G401.6 (cell line): Measurements from ENCODE around the gene CUTA.

Source experiments
- FAIRE-seq: peaks from 2 replicates; lab custom pipeline; 2012; peaks lifted over from hg19 to GRCh38; lab: Jason Lieb, UNC

Gene CUTA

GRCh38 chr6:33438978-33439594 lies 21.2 kb upstream of the CUTA start:
- FAIRE-seq = no peak

DNA sequence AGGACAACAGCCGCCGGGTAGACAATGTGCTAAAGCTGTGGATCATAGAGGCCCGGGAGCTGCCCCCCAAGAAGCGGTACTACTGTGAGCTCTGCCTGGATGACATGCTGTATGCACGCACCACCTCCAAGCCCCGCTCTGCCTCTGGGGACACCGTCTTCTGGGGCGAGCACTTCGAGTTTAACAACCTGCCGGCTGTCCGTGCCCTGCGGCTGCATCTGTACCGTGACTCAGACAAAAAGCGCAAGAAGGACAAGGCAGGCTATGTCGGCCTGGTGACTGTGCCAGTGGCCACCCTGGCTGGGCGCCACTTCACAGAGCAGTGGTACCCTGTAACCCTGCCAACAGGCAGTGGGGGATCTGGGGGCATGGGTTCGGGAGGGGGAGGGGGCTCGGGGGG lies 19.8 kb upstream of the CUTA start:
- no peak for FAIRE-seq

DNA sequence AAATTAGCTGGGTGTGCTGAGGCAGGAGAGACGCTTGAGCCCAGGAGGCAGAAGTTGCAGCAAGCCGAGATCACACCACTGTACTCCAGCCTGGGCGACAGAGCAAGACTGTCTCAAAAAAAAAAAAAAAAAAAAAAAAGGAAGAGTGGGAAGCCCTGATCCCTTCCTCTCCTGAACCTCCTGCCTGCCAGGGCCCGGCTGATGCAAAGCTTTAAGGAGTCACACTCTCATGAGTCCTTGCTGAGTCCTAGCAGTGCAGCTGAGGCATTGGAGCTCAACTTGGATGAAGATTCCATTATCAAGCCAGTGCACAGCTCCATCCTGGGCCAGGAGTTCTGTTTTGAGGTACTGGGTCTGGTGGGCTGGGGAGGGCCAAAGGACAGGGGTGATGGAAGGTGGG lies 17.1 kb upstream of the CUTA start:
- no peak for FAIRE-seq

DNA sequence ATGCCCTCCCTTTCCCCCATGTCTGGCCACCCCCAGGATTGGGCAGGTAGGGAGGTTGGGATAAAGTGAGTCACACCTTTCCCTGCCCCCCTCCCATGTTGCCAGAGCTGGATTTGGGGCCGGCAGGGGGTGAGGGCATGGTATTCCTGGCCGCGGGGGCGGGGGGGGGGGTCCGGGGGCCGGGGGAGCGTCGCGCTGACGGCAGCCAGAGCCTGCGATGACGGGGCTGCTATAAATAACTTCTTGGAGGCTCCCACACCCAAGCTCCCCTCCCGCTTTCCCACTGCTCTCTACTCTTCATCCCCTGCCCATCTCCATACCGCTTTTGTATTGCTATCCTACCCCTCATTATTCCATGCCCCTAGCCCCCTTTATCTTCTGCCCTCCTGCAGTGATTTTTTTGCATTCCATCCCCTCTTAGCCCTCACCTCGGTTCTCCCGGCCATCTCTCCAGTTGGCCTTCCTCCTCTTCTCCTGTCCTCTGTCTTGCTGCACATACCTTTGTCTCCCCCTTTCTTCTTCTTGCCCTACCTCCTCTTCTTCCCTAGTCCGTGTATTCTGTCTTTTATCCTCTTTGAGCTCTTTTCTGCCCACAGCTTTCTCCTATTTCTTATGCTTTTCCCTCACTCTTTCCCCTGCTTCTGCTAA lies 15.8 kb upstream of the CUTA start:
- no peak for FAIRE-seq

DNA sequence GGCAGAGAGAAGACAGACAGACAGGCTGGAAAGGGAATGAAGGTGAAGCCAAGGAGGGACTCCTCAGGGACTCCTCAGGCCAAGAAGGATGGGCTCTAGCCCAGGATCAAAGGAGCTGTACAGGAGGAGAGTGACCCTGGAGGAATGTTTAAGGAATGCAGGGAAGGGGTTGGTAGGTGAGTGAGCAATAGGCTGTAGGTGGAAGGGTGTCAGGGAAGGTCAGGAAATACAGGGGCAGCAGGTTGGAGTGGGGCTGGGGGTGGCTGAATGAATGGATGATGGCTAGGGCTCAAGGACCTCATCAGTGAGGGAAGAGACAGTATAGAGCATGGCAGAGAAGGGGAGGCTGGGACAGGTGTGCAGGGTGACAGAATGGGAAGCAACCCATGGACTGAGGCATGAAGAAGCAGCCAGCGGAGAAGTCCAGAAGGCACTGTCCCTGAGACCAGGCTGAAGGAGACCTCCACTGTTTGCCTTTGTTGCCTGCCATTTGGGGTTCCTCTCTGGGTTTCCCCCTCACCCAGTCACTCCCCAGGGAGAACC lies 15.2 kb upstream of the CUTA start:
- no peak for FAIRE-seq

GRCh38 chr6:33432546-33432945 lies 14.6 kb upstream of the CUTA start:
- FAIRE-seq = no peak

- no peak for FAIRE-seq
These were observed 14.1 kb upstream of the CUTA start for GRCh38 chr6:33431880-33432541.

DNA sequence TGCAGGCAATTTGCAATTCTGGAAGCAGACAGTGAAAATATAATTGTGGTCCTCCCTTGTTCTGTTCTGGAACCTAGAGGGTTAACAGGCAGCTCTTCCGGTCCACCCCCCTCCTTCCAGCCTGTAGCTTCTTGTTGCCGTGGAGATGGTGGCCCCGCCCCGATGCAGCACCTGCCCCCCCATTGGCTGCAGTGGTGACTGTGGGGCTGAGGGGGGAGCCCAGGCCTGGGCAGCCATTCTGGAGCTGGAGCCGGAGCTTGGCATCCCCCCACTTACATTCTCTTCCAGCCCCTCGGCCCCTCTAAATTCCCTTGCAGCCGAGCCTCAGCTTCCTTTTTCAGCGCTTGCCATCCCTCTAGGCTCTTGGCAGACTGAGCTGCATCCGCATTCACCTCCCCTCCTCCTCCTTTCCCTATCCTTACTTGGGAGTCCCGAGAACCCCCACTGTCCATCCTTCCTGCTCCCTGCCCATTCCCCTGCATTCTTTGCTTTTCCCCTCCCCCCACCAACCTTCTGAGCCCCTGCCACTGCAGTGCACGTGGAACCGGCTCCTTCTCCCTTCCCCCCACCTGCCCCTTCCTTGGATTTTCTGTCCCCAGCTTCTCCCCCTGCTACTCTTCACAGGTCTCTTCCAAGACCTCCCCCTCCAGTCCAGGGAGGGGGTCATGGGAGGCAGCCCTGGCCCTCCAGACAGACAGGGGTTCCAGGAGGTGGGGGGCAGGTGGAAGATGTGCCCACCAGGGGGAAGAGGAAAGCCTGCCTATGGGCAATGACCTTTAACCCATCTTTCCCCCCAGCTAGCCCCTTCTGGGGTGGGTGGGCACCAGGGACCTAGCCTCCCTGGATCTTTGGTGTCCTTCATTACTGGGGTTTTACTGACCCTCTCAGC lies 13.3 kb upstream of the CUTA start:
- FAIRE-seq = peak; percentile 80

DNA sequence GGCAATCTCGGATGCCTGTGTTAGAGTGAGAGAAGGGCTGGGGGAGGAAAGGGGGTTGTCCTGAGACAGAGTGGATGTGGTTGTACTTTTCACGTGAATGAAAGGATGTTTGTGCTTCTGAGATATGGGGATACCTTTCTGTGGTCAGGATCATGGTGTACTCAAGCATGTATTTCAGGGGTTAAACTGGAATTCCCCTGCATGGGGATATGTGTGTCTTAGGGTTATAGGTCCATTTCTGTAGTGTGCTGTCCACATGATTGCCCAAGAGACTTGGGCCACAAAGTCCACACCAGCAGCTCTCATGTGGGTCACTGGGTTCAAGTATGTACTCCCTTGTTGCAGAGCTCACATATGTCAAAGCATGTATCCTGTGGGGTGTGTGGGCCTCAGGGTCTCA lies 12.4 kb upstream of the CUTA start:
- FAIRE-seq = no peak

DNA sequence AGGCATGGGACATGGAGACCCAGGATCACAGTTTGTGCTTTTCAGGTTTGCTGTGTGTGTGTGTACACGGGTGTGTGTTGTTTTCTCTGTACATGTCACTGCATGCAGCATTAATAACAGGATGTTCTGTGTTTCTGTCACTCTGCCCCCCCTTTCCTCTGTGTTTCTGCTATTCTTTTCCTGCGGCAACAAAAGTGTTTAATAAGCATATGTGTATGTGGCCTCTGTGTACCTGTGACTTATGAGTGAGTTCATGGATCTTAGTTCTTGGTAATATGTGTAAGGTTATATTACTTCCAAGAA lies 11.8 kb upstream of the CUTA start:
- FAIRE-seq = no peak

DNA sequence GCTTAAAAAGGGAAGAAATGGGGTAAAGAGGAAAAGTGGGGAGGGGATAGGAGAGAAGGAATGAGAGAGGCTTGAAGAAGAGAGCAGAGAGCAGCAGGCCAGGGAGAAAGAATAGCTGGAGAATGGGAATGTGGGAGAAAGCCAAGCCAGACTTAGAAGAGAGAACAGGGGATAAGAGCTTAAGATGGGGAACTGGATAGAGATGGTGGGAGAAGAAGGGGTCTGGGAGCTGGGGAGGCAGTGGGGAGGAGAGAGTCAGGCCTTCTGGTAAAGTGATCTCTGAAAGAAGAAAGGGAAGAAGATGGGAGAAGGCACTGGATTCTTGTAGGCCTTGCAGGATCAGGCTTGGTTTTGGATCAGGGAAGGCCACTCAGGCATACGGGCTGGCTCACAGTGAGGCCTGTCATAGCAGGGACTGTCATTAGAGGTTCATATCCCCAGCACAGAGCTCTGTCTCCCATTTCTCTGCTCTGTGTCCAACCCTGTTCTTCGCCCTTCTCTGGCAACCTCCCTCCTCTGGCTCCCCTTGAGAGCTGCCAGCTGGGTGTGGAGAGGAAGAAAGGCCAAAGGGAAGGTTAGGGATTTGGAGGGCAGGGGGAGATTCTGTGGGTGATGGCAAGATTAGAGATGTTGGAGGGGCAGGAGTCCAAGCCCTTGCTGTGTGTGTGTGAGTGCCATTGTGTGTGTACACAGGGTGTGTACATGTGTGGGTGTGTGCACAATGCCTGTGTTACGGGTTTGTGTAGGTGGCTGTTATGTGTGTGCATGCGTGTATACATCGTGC lies 11.3 kb upstream of the CUTA start:
- no peak for FAIRE-seq

DNA sequence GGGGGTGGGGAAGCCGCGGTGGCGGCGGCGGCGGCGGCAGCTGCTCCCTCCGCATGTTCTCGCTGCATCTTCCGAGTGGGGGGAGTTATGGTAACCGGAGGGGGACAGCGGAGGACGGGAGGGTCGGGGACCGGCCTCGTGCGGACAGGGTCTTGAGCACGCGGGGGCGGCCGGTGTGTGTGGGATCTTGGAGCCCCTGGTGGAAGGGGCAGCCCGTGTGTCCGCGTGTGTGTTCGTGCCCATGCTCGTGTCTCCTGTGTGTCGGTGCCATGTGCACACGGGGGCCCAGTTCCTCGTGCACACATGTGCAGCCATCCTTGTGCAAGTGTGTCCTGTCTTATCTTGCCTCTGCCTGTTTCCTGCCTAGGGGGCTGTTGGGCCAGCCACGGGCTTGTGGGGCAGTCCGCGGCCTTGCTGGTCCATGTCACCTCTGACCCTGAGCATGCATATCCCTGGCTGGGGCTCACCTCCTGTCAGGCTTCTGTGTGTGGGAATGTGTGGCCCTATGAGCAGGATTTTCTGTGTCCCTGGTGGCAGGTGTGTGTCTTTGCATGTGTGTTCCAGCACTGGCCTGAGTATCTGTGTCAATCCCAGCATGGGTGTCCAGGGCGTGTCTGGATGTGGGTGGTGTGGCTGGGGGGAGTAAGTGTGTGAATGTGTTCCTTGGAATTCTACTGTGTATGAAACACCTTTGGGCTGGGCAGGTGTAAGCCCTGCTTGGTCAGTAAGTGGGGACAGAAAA lies 10.5 kb upstream of the CUTA start:
- no peak for FAIRE-seq

DNA sequence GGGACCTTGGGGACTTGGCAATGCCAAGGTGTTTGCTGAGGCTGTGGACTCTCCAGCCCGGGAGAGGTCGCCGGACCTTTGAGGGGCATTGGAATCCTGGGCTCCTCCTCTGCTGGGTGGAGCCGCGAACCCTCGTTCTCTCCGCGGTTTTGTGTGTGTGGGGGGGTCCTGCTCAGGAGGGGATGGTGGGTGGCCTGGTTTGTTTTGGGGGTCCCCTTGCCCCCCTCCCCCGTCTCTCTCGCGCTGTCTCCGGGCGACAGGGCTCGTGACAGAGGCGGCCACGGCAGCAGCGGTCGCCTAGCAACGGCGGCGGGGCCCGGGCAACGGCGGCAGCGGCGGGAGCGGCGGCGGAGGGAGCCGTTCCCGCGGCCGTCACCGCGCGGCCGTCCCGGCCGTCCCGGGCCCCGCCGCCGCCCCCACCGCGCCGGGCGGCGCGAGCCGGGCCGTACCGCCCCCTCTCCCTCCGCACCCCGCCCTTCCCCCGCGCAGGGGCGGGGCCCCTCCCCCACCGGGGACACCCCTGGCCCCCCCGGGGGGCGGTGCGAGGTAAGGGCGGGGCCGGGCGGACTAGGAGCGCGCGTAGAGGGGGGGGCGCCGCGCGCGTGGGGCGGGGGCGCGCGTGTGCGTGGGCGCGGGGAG lies 9.8 kb upstream of the CUTA start:
- FAIRE-seq = no peak

DNA sequence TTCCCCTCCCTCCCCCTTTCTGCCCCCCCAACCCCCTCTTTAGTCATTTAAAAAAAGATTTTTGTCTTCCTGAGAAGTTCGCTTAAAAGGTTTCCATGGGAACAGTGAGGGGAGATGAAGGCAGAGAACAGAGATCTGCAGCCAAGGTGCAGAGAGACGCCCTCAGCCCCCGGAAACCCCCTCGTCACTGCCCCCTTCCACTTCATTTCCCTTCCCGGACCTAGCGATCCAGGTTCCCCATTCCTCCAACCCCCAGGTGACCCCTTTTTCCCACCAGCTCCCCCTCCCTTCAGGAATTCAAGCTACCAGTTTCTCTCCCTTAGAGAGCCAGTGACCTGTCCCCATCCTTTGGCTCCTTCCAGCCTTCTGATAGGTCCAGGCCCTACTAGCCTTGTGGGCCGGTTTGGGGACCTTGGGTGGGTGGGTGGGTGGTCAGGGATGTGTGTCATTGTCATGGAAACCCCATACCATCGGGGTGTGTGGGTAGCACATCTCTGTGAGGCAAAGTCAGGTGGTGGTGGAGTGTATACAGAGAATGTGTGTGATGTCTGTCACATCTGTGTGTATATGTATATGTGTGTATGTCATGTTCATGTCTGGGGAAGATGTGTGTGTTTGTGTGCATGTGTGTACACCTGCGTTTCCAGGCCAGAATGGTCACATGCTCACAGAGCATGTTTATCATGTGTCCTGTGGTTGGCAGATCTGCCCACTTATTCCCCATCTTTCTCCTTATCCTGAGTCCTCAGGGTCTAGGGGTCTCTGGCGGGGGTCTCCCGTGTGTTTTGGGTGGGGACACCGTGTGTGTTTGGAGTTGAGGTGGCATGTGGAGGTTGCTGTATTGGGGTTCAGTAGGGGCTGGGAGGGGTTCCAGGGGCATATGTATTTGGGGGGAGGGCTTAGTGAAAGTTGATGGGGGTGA lies 8.9 kb upstream of the CUTA start:
- no peak for FAIRE-seq

GRCh38 chr6:33425668-33426577 lies 8.0 kb upstream of the CUTA start:
- FAIRE-seq = peak; percentile 17

DNA sequence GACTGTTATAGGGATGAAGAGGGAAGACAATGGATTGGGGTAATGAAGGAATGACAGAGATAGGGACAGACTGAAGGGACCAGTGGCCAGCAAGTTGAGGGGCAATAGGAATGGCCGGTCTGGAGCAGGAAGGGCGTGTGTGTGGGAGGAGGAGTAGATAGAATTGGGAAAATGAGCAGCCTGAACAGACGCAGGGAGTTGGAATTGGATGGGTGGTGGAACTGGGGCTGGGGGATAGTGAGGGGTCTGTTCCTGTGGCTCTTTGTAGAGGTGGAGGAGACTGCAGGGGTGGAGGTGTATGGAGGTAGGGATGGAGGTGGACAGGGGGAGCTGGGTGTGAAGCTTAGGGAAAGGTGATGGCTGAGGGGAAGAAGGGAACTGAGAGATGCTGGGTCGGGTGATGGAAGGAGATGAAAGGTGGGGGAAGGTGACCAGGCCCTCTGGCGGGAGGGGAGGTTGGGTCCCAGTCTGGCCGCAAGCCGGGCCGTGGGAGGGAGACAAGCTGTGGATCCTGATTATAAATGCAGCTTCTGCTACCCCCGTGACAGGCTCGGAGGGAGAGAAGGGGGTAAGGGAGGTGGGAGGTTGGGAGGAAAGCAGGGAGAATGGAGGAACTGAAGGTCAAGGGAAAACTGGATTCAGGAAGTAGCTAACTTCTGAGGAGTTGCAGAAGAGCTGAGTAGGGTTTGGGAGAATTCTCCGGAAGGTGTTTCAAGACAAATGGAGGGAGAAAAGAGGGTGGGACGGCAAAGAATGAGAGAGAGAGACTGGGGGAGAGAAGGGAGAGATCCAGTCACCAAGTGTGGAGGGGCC lies 7.2 kb upstream of the CUTA start:
- FAIRE-seq = no peak

- FAIRE-seq = no peak
These were observed 5.9 kb upstream of the CUTA start for GRCh38 chr6:33423777-33424176.

GRCh38 chr6:33421344-33421643 lies 3.4 kb upstream of the CUTA start:
- no peak for FAIRE-seq
